ENCODE data around the gene RNF220.

Gene RNF220

DNA sequence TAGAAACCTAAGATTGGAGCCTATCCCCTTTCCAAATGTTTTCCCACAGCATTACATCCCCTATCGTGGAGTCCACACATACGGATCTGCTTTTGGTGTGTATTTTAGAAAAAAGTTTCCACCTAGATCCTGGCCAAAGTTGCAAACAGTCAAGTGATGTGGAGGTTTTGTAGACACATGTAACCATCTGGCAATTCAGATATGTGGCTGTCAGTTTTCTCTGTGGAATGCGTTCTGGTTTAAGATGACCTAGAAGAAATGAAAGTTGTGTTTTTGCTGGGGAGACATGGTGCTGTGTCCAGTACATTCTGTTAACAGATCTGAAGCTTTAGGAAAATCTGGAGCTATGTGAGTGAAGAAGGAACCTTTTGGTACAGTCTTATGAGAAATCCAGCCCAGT is 14.8 kb downstream of the RNF220 start:
- H3K9me3 ChIP-seq (ENCODE audit: control insufficient read depth, low read length): no peaks in the 10 kb centered on the region
- peaks cover 28% of the 10 kb centered on the region for H3K4me1 ChIP-seq (ENCODE audit: control insufficient read depth, insufficient read depth, low read length, poor library complexity, severe bottlenecking)
- H3K4me3 ChIP-seq (ENCODE audit: extremely low read depth, insufficient read depth, low read length, poor library complexity, severe bottlenecking): no peak overlapping the region
- no peak overlapping the region for H3K27ac ChIP-seq (ENCODE audit: low read depth, low read length, severe bottlenecking)
- no peaks in the 10 kb centered on the region for H3K36me3 ChIP-seq (ENCODE audit: control insufficient read depth, insufficient read depth, low read length)
- 100% methylated on average over 1 of the region's 3 CpGs for WGBS, 2 experiments (ENCODE audit: insufficient coverage in 2 of 2)

DNA sequence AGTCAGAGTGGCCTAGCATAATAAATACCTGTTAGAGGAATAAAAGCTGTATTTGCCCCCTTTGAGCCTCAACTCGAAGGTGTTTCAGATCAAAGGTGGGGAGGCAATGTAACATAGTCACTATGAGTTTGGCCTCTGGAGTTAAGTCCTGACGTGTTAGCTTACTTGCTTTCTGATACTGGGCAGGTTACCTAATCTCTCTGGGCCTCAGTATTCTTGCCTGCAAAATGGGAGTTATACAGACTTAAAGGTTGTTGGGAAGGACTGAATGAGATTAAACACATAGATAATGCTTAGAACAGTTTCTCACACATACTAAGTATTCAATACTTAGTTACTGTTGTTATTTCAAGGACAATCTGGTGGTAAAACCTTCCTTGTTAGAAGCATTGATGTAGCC is 15.5 kb downstream of the RNF220 start:
- peaks cover 28% of the 10 kb centered on the region for H3K4me1 ChIP-seq (ENCODE audit: control insufficient read depth, insufficient read depth, low read length, poor library complexity, severe bottlenecking)
- H3K36me3 ChIP-seq (ENCODE audit: control insufficient read depth, insufficient read depth, low read length): no peaks in the 10 kb centered on the region
- no peak overlapping the region for H3K4me3 ChIP-seq (ENCODE audit: extremely low read depth, insufficient read depth, low read length, poor library complexity, severe bottlenecking)
- H3K27ac ChIP-seq (ENCODE audit: low read depth, low read length, severe bottlenecking): no peak overlapping the region
- 89 to 100% methylated on average over 1 to 2 of the region's 2 CpGs for WGBS, 2 experiments (ENCODE audit: insufficient coverage in 2 of 2)
- H3K9me3 ChIP-seq (ENCODE audit: control insufficient read depth, low read length): no peaks in the 10 kb centered on the region

DNA sequence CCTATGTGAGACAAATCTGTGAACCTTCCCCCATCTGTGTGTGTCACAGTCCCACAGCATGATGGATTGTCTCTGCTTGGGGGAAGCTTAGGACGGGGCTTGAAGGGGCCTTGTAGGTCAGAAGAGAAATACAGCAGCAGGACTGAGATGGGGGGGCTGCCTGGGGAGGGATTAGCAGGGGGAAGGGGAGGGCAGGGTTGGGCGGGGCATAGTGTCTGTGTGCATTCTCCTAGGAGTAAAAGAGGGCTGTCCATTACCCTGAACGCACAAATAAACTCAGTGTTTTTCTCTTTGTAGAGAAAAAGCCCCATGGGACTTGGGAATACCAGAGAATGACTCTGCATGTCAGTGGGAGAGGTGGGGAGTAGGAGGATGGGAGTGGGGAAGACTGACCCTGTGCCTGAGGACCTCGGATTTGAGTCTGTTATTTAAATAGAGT is 16.4 kb downstream of the RNF220 start:
- H3K4me3 ChIP-seq (ENCODE audit: extremely low read depth, insufficient read depth, low read length, poor library complexity, severe bottlenecking): no peak overlapping the region
- H3K36me3 ChIP-seq (ENCODE audit: control insufficient read depth, insufficient read depth, low read length): no peaks in the 10 kb centered on the region
- WGBS, 2 experiments (ENCODE audit: insufficient coverage in 2 of 2): 10 to 33% methylated on average over 1 to 2 of the region's 4 CpGs
- H3K27ac ChIP-seq (ENCODE audit: low read depth, low read length, severe bottlenecking): no peak overlapping the region
- peaks cover 28% of the 10 kb centered on the region for H3K4me1 ChIP-seq (ENCODE audit: control insufficient read depth, insufficient read depth, low read length, poor library complexity, severe bottlenecking)
- H3K9me3 ChIP-seq (ENCODE audit: control insufficient read depth, low read length): no peaks in the 10 kb centered on the region

DNA sequence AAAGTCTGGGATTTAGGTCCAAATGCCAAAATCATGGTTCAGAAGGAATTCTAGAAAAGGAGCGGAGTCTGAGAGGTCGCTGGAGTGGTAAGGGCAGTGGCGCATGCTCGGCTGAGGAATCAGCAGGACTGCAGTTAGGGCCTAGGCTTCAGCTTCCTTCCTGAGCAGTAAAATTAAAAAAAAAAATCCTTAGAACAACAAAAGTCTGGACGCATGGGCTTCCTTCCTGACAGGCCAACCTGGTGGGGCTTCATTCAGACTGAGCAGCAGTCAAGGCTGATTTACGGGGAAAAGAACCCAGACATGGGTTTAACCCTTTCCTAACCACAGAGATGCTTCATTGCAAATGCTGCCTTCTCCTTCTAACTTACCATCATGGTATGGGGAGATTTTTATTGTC is 17.1 kb downstream of the RNF220 start:
- Histone ChIP-seq H3K36me3 (ENCODE audit: control insufficient read depth, insufficient read depth, low read length) (no peaks in the 10 kb centered on the region), H3K9me3 (ENCODE audit: control insufficient read depth, low read length) (no peaks in the 10 kb centered on the region), H3K27ac (ENCODE audit: low read depth, low read length, severe bottlenecking) (no peak overlapping the region), H3K4me1 (ENCODE audit: control insufficient read depth, insufficient read depth, low read length, poor library complexity, severe bottlenecking) (peaks cover 25% of the 10 kb centered on the region), H3K4me3 (ENCODE audit: extremely low read depth, insufficient read depth, low read length, poor library complexity, severe bottlenecking) (no peak overlapping the region)
- 39 to 47% methylated on average over 4 to 5 of the region's 6 CpGs for WGBS, 2 experiments (ENCODE audit: insufficient coverage in 2 of 2)

DNA sequence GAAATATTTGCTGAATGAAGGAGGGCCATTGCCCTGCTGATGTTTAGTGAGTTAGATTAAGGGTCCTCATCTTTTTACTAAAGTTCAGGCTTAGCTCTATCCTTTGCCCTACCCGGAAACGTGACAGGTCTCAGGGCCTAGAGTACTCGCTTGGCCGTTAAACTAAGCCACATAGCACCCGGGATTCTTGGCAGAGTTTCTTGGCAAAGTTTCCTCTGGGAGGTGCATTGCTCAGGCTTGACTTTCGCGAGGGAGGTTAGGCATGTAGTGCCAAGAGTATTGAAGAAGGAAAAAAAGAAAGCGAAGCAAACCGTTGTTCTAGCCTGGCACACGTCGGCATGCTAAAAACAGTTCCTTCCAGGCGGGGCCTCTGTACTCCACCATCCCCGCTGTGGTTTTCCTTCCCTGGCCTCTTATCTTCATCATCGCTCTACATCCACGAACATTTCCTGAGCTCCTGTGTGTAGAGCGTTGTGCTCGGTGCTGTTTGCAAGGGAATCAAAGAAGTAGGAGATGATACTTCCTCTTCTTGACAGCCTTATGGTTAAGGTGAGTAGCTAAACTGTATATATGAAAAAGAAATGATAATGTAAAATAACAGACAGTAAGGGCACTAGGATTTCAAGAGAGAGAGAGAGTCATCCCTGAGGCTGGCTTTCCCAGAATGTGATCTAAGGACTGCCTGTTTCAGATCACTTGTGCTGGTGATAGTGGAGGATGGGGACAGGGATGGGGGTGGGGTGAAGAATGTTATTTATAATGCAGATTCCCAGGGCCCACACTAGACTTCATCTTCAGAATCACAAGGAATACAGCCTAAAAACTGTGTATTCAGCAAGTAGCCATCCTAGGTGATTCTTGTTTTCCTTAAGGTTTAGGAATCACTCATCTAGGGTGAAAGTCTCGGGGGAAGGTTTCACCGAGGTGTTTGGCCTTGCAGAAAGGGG is 18.8 kb downstream of the RNF220 start:
- Histone ChIP-seq H3K4me3 (ENCODE audit: extremely low read depth, insufficient read depth, low read length, poor library complexity, severe bottlenecking) (no peak overlapping the region), H3K27ac (ENCODE audit: low read depth, low read length, severe bottlenecking) (no peak overlapping the region), H3K36me3 (ENCODE audit: control insufficient read depth, insufficient read depth, low read length) (no peaks in the 10 kb centered on the region), H3K9me3 (ENCODE audit: control insufficient read depth, low read length) (no peaks in the 10 kb centered on the region), H3K4me1 (ENCODE audit: control insufficient read depth, insufficient read depth, low read length, poor library complexity, severe bottlenecking) (peaks cover 22% of the 10 kb centered on the region)
- WGBS, 2 experiments (ENCODE audit: insufficient coverage in 2 of 2): 71 to 74% methylated on average over 12 to 15 of the region's 19 CpGs

DNA sequence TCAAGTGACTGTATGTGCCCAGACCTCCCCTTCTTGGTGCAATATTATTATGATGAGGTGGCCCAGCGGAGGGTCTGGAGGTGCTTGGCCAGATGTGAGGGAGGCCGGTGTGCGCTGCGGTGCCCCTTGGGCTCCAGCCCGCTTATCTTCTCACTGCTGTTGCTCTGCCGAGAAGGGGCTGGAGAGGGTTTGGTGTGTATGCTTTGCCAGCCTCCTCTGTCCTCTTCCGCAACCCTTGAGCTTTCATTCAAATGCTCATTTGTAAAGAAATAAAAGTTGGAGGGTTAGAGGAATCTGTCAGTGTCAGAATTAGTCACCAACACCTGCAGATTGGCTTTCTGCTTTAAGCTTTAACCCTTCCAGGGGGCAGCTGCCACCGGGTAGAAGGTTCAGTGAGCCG is 19.7 kb downstream of the RNF220 start:
- Histone ChIP-seq H3K27ac (ENCODE audit: low read depth, low read length, severe bottlenecking) (no peak overlapping the region), H3K9me3 (ENCODE audit: control insufficient read depth, low read length) (no peaks in the 10 kb centered on the region), H3K4me3 (ENCODE audit: extremely low read depth, insufficient read depth, low read length, poor library complexity, severe bottlenecking) (no peak overlapping the region), H3K4me1 (ENCODE audit: control insufficient read depth, insufficient read depth, low read length, poor library complexity, severe bottlenecking) (peaks cover 22% of the 10 kb centered on the region), H3K36me3 (ENCODE audit: control insufficient read depth, insufficient read depth, low read length) (no peaks in the 10 kb centered on the region)
- WGBS, 2 experiments (ENCODE audit: insufficient coverage in 2 of 2): 82 to 100% methylated on average over 1 to 2 of the region's 9 CpGs

DNA sequence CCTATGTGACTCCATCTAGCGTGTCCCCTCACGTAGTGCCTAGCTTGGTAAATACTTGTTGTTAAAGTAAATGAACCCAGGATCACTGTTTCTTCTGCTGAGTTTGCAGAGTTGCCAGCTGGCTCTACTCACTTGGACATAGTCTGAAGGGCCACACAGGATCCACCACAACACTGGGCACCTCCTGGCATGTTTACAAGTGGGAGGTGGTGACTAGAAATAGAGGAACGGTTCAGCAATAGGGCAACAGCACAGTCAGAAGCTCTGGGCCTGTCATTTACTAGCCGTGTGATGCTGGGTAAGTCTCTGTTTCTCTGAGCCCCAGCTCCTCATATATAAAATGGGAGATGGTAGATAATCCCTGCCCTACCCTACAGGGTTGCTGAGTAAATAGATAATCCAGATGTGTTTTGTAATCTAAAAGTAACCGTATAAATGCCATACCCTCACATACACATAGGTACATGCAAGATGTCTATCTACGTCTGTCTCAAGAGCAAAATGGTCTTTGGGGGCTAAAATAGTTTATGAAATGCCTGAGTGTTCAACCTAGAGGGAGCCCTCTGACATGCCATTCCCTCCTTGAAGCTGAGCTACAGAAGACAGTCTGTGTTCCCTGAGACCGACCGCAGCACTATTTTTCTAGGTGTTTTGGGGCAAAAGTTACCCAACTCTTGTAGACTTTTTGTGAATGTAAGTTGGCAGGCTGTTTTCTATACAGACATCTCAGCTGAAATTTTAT is 20.5 kb downstream of the RNF220 start:
- Histone ChIP-seq H3K9me3 (ENCODE audit: control insufficient read depth, low read length) (no peaks in the 10 kb centered on the region), H3K36me3 (ENCODE audit: control insufficient read depth, insufficient read depth, low read length) (no peaks in the 10 kb centered on the region), H3K4me3 (ENCODE audit: extremely low read depth, insufficient read depth, low read length, poor library complexity, severe bottlenecking) (no peak overlapping the region), H3K27ac (ENCODE audit: low read depth, low read length, severe bottlenecking) (no peak overlapping the region), H3K4me1 (ENCODE audit: control insufficient read depth, insufficient read depth, low read length, poor library complexity, severe bottlenecking) (peaks cover 22% of the 10 kb centered on the region)
- 82 to 93% methylated on average over 3 to 4 of the region's 8 CpGs for WGBS, 2 experiments (ENCODE audit: insufficient coverage in 2 of 2)

DNA sequence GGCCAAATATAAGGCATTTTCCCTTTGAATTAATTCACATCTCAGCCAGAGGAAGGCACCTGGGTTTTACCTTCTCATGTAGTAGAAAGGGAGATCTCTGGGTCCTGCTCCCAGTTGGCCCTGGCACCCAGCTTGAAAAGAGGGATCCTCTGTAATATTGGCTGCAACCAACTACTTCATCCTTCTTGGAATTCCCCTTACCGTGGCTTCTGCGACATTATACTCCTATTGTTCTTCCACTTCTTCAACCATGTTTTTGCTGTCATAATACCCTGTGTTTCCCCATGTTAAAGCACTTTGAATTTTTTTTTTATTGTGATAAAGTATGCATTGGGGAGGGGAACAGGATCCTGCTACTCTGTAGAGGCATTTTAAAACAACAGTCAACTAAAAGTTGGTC is 26.8 kb downstream of the RNF220 start:
- no peaks in the 10 kb centered on the region for H3K36me3 ChIP-seq (ENCODE audit: control insufficient read depth, insufficient read depth, low read length)
- H3K4me1 ChIP-seq (ENCODE audit: control insufficient read depth, insufficient read depth, low read length, poor library complexity, severe bottlenecking): no peaks in the 10 kb centered on the region
- H3K27ac ChIP-seq (ENCODE audit: low read depth, low read length, severe bottlenecking): no peak overlapping the region
- no peak overlapping the region for H3K4me3 ChIP-seq (ENCODE audit: extremely low read depth, insufficient read depth, low read length, poor library complexity, severe bottlenecking)
- WGBS, 2 experiments (ENCODE audit: insufficient coverage in 2 of 2): 100% methylated on average over 1 to 2 of the region's 2 CpGs
- H3K9me3 ChIP-seq (ENCODE audit: control insufficient read depth, low read length): no peaks in the 10 kb centered on the region

DNA sequence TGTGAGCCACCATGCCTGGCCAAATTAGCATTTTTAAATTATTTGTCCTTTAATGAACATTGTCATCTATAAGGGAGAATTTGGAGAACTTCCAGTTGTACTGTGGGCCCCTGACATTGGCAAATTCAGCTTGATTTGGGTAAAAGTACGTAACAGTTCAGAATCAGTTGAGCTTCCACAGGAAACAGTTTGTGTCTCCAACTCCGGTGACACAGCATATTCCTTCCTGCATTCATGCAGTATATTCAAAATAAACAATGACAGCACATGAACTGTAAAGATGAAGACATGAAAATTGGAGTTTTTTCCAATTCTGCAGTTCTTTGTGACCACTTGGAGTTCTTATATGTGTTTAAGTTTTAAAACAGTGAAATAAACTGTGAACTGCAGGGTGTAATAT is 28.2 kb downstream of the RNF220 start:
- no peaks in the 10 kb centered on the region for H3K4me1 ChIP-seq (ENCODE audit: control insufficient read depth, insufficient read depth, low read length, poor library complexity, severe bottlenecking)
- H3K36me3 ChIP-seq (ENCODE audit: control insufficient read depth, insufficient read depth, low read length): no peaks in the 10 kb centered on the region
- no peak overlapping the region for H3K27ac ChIP-seq (ENCODE audit: low read depth, low read length, severe bottlenecking)
- H3K4me3 ChIP-seq (ENCODE audit: extremely low read depth, insufficient read depth, low read length, poor library complexity, severe bottlenecking): no peak overlapping the region
- no peaks in the 10 kb centered on the region for H3K9me3 ChIP-seq (ENCODE audit: control insufficient read depth, low read length)
- 88 to 100% methylated on average over 1 of the region's 2 CpGs for WGBS, 2 experiments (ENCODE audit: insufficient coverage in 2 of 2)

DNA sequence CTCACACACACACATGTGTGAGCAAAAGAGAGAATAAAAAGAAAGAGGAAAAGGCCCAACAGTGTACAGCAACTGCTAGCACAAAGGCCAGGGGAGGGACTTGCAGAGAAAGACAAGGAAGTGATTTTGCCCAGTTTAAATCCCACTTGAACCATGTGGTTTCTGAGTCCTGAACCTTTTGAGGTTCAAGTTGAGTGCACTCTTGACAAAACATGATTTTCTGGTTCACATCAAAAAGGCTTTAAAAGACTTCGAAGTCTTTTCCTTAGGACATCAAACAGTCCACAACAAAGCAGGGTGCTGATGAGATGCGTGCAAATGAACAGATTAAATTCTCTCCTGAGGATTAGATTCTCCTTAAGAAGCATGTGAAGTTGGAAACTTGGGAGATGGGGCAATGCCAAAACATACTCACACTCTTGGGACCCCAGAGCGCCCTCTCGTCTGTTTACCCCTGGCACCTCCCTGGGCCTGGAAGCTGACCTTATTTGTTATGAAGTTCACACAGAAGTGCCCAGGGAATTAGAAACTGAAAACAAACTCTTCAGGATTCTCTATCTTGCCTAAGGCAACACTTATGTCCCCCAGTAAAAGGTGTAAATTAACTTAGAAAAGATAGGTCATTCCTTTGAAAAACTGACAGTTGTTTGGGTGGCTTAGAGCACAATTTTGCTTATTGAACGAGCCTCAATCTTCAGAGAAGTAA is 31.5 kb downstream of the RNF220 start:
- H3K4me1 ChIP-seq (ENCODE audit: control insufficient read depth, insufficient read depth, low read length, poor library complexity, severe bottlenecking): no peaks in the 10 kb centered on the region
- H3K4me3 ChIP-seq (ENCODE audit: extremely low read depth, insufficient read depth, low read length, poor library complexity, severe bottlenecking): no peak overlapping the region
- 64 to 69% methylated on average over 3 of the region's 5 CpGs for WGBS, 2 experiments (ENCODE audit: insufficient coverage in 2 of 2)
- H3K9me3 ChIP-seq (ENCODE audit: control insufficient read depth, low read length): no peaks in the 10 kb centered on the region
- no peak overlapping the region for H3K27ac ChIP-seq (ENCODE audit: low read depth, low read length, severe bottlenecking)
- no peaks in the 10 kb centered on the region for H3K36me3 ChIP-seq (ENCODE audit: control insufficient read depth, insufficient read depth, low read length)
